Effector CD8-positive, alpha-beta T cell (primary cell): Measurements from ENCODE around the gene ENDOD1.

ENCODE experiments used
- DNase-seq: peaks from one replicate; lab custom pipeline; 2025; lab: John Stamatoyannopoulos, UW

The ENDOD1 gene

GRCh38 chr11:95175818-95176380, 86.3 kb downstream of the ENDOD1 start:
- no peak for DNase-seq
